Astrocyte of the spinal cord (primary cell): ENCODE measurements around the gene NUDT21.

Source experiments
- DNase-seq: peaks from one replicate; pipeline ENCODE4 v3.0.0; 2011; ENCODE audit warnings: low read depth, low spot score
- H3K4me3 ChIP-seq: 2 replicates; pipeline ENCODE4 v1.5.1; 2011; ENCODE audit warnings: low read depth, mild to moderate bottlenecking, low read length, moderate library complexity
- CTCF ChIP-seq: IDR thresholded peaks from 2 replicates; pipeline ENCODE4 v1.5.1; 2012; ENCODE audit warnings: low read depth, mild to moderate bottlenecking, low read length, inconsistent platforms
- in situ Hi-C: cut with HindIII; loops from 2 replicates; pipeline ENCODE4 v1.10.0; 2017; ENCODE audit warnings: low sequenced_read_pairs

NUDT21 gene

GRCh38 chr16:56477096-56477878, 26.2 kb upstream of the NUDT21 start:
- no peak overlapping the region for H3K4me3 ChIP-seq
- TF ChIP-seq CTCF: no peak
- DNase-seq: peak; percentile 93
- in situ Hi-C loops: no loop called here

GRCh38 chr16:56475201-56475600, 24.1 kb upstream of the NUDT21 start:
- peak; percentile 53 for DNase-seq
- in situ Hi-C loops: no loop called here
- no peak overlapping the region for H3K4me3 ChIP-seq
- TF ChIP-seq CTCF: no peak

GRCh38 chr16:56470666-56471065, 19.5 kb upstream of the NUDT21 start:
- in situ Hi-C loops: no loop called here
- no peak for TF ChIP-seq CTCF
- no peak for DNase-seq
- no peak overlapping the region for H3K4me3 ChIP-seq

- TF ChIP-seq CTCF: no peak
- no peak overlapping the region for H3K4me3 ChIP-seq
- DNase-seq: no peak
- in situ Hi-C loops: no loop called here
These were observed 19.1 kb upstream of the NUDT21 start for GRCh38 chr16:56470232-56470631.

GRCh38 chr16:56469748-56470147, 18.6 kb upstream of the NUDT21 start:
- in situ Hi-C loops: no loop called here

GRCh38 chr16:56468800-56469199, 17.7 kb upstream of the NUDT21 start:
- no peak for TF ChIP-seq CTCF
- in situ Hi-C loops: no loop called here
- no peak overlapping the region for H3K4me3 ChIP-seq
- DNase-seq: no peak

More at GRCh38 chr16:56469748-56470147, 18.6 kb upstream of the NUDT21 start:
- no peak overlapping the region for H3K4me3 ChIP-seq
- TF ChIP-seq CTCF: no peak
- DNase-seq: no peak

GRCh38 chr16:56466344-56466743, 15.2 kb upstream of the NUDT21 start:
- no peak overlapping the region for H3K4me3 ChIP-seq
- TF ChIP-seq CTCF: no peak
- in situ Hi-C loops: no loop called here
- DNase-seq: no peak
